ENCODE results near the gene SUCO. TPM values are rescaled to one million over a fixed set of nuclear protein-coding genes. Genes with fewer than 3 reads are reported as not detected.

SUCO gene
- total and polyA plus RNA-seq, 12 donors, result 14.0 to 108 (median 34.4) TPM

- peaks cover 0 to 5% (median 0%) of the 10 kb centered on the region in 3 donors for H3K9me3 ChIP-seq (replicated peaks in 1 of 3)
- DNase-seq, result no peak
- TF ChIP-seq POLR2A (IDR thresholded peaks at IDR 0.05), result no peak
- TF ChIP-seq, protein P1, sequence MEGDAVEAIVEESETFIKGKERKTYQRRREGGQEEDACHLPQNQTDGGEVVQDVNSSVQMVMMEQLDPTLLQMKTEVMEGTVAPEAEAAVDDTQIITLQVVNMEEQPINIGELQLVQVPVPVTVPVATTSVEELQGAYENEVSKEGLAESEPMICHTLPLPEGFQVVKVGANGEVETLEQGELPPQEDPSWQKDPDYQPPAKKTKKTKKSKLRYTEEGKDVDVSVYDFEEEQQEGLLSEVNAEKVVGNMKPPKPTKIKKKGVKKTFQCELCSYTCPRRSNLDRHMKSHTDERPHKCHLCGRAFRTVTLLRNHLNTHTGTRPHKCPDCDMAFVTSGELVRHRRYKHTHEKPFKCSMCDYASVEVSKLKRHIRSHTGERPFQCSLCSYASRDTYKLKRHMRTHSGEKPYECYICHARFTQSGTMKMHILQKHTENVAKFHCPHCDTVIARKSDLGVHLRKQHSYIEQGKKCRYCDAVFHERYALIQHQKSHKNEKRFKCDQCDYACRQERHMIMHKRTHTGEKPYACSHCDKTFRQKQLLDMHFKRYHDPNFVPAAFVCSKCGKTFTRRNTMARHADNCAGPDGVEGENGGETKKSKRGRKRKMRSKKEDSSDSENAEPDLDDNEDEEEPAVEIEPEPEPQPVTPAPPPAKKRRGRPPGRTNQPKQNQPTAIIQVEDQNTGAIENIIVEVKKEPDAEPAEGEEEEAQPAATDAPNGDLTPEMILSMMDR (IDR thresholded peaks at IDR 0.05), result no peak
- intact Hi-C loops (cut with DNase I), result no loop called here
- no peak overlapping the region for H3K4me3 ChIP-seq
- peaks cover 0 to 42% of the 10 kb centered on the region in 2 donors for H3K4me1 ChIP-seq (replicated peaks in 1 of 2)
- WGBS, 4 donors, result 94 to 97% (median 96%) methylated on average over 5 of the region's 5 CpGs
- H3K27me3 ChIP-seq, result no peaks in the 10 kb centered on the region
- no peak overlapping the region for H3K27ac ChIP-seq
- no peaks in the 10 kb centered on the region for H3K36me3 ChIP-seq (replicated peaks in 1 of 2)
Observed at GRCh38 chr1:172537827-172538391, 5.0 kb downstream of the SUCO start.

DNA sequence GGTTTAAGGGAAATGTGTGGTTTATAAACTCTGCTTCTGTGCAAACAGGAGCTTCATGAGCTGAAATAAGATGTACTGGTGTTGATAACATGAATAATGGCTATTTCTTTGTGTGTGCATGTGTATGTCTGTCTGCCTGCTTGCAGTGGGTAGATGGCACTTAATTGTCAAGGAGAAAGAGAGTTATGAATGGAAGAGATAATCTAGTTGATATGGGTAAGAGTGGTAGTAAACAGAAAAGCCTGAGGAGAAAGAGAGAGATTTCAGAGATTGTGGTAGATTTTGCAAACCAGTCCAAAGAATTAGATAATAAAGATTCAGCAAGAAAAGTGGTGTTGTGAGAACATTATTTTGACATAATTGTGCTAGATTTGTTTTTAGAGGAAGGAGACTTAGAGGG, 7.7 kb downstream of the SUCO start:
- H3K36me3 ChIP-seq (replicated peaks in 1 of 2), result no peaks in the 10 kb centered on the region
- H3K4me1 ChIP-seq (replicated peaks in 1 of 2), result peaks cover 0 to 37% of the 10 kb centered on the region in 2 donors
- intact Hi-C loops (cut with DNase I), result no loop called here

GRCh38 chr1:172544481-172545104, 11.6 kb downstream of the SUCO start:
- Histone ChIP-seq H3K4me1 (replicated peaks in 1 of 2) (peaks cover 4 to 56% of the 10 kb centered on the region in 2 donors), H3K4me3 (no peak overlapping the region), H3K36me3 (replicated peaks in 1 of 2) (no peaks in the 10 kb centered on the region), H3K27ac (no peak overlapping the region), H3K9me3 (replicated peaks in 1 of 3) (no peaks in the 10 kb centered on the region), H3K27me3 (no peaks in the 10 kb centered on the region)
- intact Hi-C loops (cut with DNase I), result no loop called here
- DNase-seq, result no peak
- 80 to 86% (median 85%) methylated on average over 2 of the region's 2 CpGs for WGBS, 4 donors
- TF ChIP-seq, protein P1 (IDR thresholded peaks at IDR 0.05), result no peak
- TF ChIP-seq POLR2A (IDR thresholded peaks at IDR 0.05), result no peak

More for the DNA sequence above, 7.7 kb downstream of the SUCO start:
- H3K9me3 ChIP-seq (replicated peaks in 1 of 3), result peaks cover 0 to 5% (median 0%) of the 10 kb centered on the region in 3 donors
- H3K27me3 ChIP-seq, result no peaks in the 10 kb centered on the region
- H3K27ac ChIP-seq, result no peak overlapping the region
- DNase-seq, result no peak
- H3K4me3 ChIP-seq, result no peak overlapping the region
- TF ChIP-seq, protein P1 (IDR thresholded peaks at IDR 0.05), result no peak
- no peak for TF ChIP-seq POLR2A (IDR thresholded peaks at IDR 0.05)

DNA sequence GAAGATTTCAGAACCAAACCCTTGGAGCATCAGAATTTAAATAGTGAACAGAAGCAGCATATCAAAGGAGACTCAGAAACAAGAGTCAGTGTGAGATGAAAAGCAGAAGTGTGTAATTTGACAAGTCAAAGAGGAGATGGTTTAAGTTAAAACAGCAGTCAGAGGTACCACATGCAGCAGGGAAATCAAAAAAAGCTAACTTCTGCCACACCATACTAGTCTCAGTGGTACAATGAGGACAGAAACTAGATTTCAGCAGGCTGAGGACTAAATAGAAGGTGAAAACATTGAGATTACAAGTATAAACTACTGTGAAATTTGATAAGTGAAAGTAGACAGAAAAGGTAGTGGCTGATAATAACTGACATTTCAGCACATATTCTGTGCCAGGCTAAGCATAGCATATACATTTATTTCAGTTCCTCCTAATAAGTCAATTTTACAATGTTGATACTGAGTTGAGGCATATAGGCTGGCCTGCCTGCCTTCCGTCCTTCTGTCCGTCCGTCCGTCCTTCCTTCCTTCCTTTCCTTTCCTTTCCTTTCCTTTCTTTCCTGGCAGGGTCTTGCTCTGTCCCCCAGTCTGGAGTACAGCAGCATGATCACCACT, 12.6 kb downstream of the SUCO start:
- no peak overlapping the region for H3K4me3 ChIP-seq
- TF ChIP-seq, protein P1 (IDR thresholded peaks at IDR 0.05), result no peak
- TF ChIP-seq POLR2A (IDR thresholded peaks at IDR 0.05), result no peak
- peaks cover 11 to 59% of the 10 kb centered on the region in 2 donors for H3K4me1 ChIP-seq (replicated peaks in 1 of 2)
- no peaks in the 10 kb centered on the region for H3K27me3 ChIP-seq
- intact Hi-C loops (cut with DNase I), result no loop called here
- no peak overlapping the region for H3K27ac ChIP-seq
- H3K9me3 ChIP-seq (replicated peaks in 1 of 3), result no peaks in the 10 kb centered on the region
- no peaks in the 10 kb centered on the region for H3K36me3 ChIP-seq (replicated peaks in 1 of 2)
- DNase-seq, result no peak
- 81 to 96% (median 86%) methylated on average over 4 of the region's 4 CpGs for WGBS, 4 donors
